GM12892 (cell line): ENCODE data around the gene RABGAP1.

Source experiments
- POLR2A ChIP-seq: IDR thresholded peaks from 2 replicates; pipeline ENCODE4 v1.6.1; 2011; ENCODE audit warnings: low read depth, low read length, control low read depth
- POLR2AphosphoS5 ChIP-seq: IDR thresholded peaks from 2 replicates; pipeline ENCODE4 v1.6.1; 2011; ENCODE audit warnings: low read depth, low read length, control low read depth
- TAF1 ChIP-seq: IDR thresholded peaks from 2 replicates; pipeline ENCODE4 v1.6.1; 2011; ENCODE audit warnings: low read depth, mild to moderate bottlenecking, control low read depth, low read length, borderline replicate concordance

GRCh38 chr9:123132696-123133095, 191.9 kb downstream of the RABGAP1 start:
- TF ChIP-seq POLR2A (no peak), POLR2AphosphoS5 (no peak), TAF1 (no peak)
